HepG2 (cell line): ENCODE measurements around the gene ATG2A. TPM values are rescaled to one million over a fixed set of nuclear protein-coding genes. Genes with fewer than 3 reads are reported as not detected.

ENCODE experiments used
- ATAD3A ChIP-seq: sonication (generic); formaldehyde crosslinking; IDR thresholded peaks from 2 replicates; pipeline ENCODE4 v1.4.0; 2020; ENCODE audit warnings: missing genetic modification reagents
- BRD4 ChIP-seq: sonication (generic); formaldehyde crosslinking; IDR thresholded peaks from 2 replicates; pipeline ENCODE4 v1.4.0; 2020; ENCODE audit warnings: missing genetic modification reagents
- CEBPB ChIP-seq: IDR thresholded peaks from 2 replicates; pipeline ENCODE4 v1.6.1; 2011; ENCODE audit warnings: low read depth, low read length, improper control_type of control experiment, borderline replicate concordance
- FOXA3 ChIP-seq: IDR thresholded peaks from 2 replicates; pipeline ENCODE4 v1.6.1; 2016; ENCODE audit warnings: missing genetic modification reagents, missing compliant biosample characterization
- MEF2D ChIP-seq: sonication (generic); formaldehyde crosslinking; IDR thresholded peaks from 2 replicates; pipeline ENCODE4 v1.5.1; 2020; ENCODE audit warnings: mild to moderate bottlenecking, missing genetic modification reagents
- RCOR2 ChIP-seq: IDR thresholded peaks from 2 replicates; pipeline ENCODE4 v1.6.1; 2016; ENCODE audit warnings: missing biosample characterization, missing genetic modification reagents
- SOX13 ChIP-seq, 3 experiments: fragments of 450-650 bp in 1 of 3; sonication (generic) in 1 of 3; formaldehyde crosslinking in 1 of 3; IDR thresholded peaks in 2 of 3; conservative IDR thresholded peaks in 1 of 3; 2 replicates each; pipeline versions ENCODE4 v1.5.0 to v1.6.1; 2016 to 2020; ENCODE audit warnings: antibody characterized with exemption in 1 of 3, mild to moderate bottlenecking in 1 of 3, missing compliant biosample characterization in 1 of 3, missing genetic modification reagents in 1 of 3, moderate library complexity in 1 of 3
- ZKSCAN1 ChIP-seq: fragments of 150-350 bp; IDR thresholded peaks from 2 replicates; pipeline ENCODE4 v1.6.1; 2014; ENCODE audit warnings: low read length
- ZNF12 ChIP-seq: sonication (generic); formaldehyde crosslinking; IDR thresholded peaks from 2 replicates; pipeline ENCODE4 v1.5.0; 2020; ENCODE audit warnings: missing genetic modification reagents
- ZNF431 ChIP-seq: sonication (generic); formaldehyde crosslinking; IDR thresholded peaks from 2 replicates; pipeline ENCODE4 v1.9.0; 2022; ENCODE audit warnings: missing genetic modification reagents, low read depth, mild to moderate bottlenecking, borderline replicate concordance
- ZNF570 ChIP-seq: sonication (generic); formaldehyde crosslinking; IDR thresholded peaks from 2 replicates; pipeline ENCODE4 v1.4.0; 2020; ENCODE audit warnings: mild to moderate bottlenecking, missing genetic modification reagents, borderline replicate concordance
- ZSCAN22 ChIP-seq: sonication (generic); formaldehyde crosslinking; IDR thresholded peaks from 2 replicates; pipeline ENCODE4 v1.4.0; 2020; ENCODE audit warnings: mild to moderate bottlenecking, missing genetic modification reagents
- polyA plus RNA-seq, 8 experiments: library from polyadenylated mRNA; depleted of rRNA in 3 of 8; stranded (reverse) in 7 of 8; unstranded in 1 of 8; fragments of >200 nt; fragmentation: Illumina TruSeq in 4 of 8; extraction: Trizol in 4 of 8; gene quantifications; 2 replicates each; pipeline versions ENCODE4 v1.2.1 to v1.2.3, GENCODE V29; 2011 to 2016; ENCODE audit warnings: low read depth in 4 of 8, missing spikeins in 1 of 8, mixed read lengths in 1 of 8; ENCODE audit not compliant: insufficient read depth in 1 of 8
- total RNA-seq, 5 experiments: library from RNA; depleted of rRNA; stranded (reverse); fragments of >200 nt; fragmentation: Illumina TruSeq; extraction: Trizol; gene quantifications; 2 replicates each; pipeline ENCODE4 v1.2.3, GENCODE V29; 2016; ENCODE audit warnings: low read depth in 1 of 5
- TF ChIP-seq, protein P1 (sequence below): sonication (generic); formaldehyde crosslinking; IDR thresholded peaks from 2 replicates; pipeline ENCODE4 v1.5.0; 2020; ENCODE audit warnings: mild to moderate bottlenecking, missing genetic modification reagents
- TF ChIP-seq, protein P2 (sequence below): sonication (generic); formaldehyde crosslinking; IDR thresholded peaks from 2 replicates; pipeline ENCODE4 v1.5.0; 2020; ENCODE audit warnings: missing genetic modification reagents
- TF ChIP-seq, protein P3 (sequence below): sonication (generic); formaldehyde crosslinking; IDR thresholded peaks from 2 replicates; pipeline ENCODE4 v1.4.0; 2020; ENCODE audit warnings: missing genetic modification reagents
- TF ChIP-seq, protein P4 (sequence below): sonication (generic); formaldehyde crosslinking; IDR thresholded peaks from 2 replicates; pipeline ENCODE4 v1.8.0; 2022; ENCODE audit warnings: mild to moderate bottlenecking, missing genetic modification reagents, moderate library complexity
- TF ChIP-seq, protein P5 (sequence below): IDR thresholded peaks from 2 replicates; pipeline ENCODE4 v1.6.1; 2016; ENCODE audit warnings: low read depth
- TF ChIP-seq, protein P6 (sequence below): sonication (generic); formaldehyde crosslinking; IDR thresholded peaks from 2 replicates; pipeline ENCODE4 v1.4.0; 2020; ENCODE audit warnings: missing genetic modification reagents
- TF ChIP-seq, protein P7 (sequence below), 2 experiments: fragments of 450-650 bp in 1 of 2; sonication (generic) in 1 of 2; formaldehyde crosslinking; IDR thresholded peaks; 2 replicates each; pipeline versions ENCODE4 v1.5.0 to v1.8.0; 2020 to 2022; ENCODE audit warnings: mild to moderate bottlenecking in 1 of 2, missing genetic modification reagents in 1 of 2

ATG2A gene
- total and polyA plus RNA-seq, 2 of the 13 experiments (the other 11 are each of a cell fraction or from before 2014, with no cell fraction given), result 6.7 to 8.0 TPM

DNA sequence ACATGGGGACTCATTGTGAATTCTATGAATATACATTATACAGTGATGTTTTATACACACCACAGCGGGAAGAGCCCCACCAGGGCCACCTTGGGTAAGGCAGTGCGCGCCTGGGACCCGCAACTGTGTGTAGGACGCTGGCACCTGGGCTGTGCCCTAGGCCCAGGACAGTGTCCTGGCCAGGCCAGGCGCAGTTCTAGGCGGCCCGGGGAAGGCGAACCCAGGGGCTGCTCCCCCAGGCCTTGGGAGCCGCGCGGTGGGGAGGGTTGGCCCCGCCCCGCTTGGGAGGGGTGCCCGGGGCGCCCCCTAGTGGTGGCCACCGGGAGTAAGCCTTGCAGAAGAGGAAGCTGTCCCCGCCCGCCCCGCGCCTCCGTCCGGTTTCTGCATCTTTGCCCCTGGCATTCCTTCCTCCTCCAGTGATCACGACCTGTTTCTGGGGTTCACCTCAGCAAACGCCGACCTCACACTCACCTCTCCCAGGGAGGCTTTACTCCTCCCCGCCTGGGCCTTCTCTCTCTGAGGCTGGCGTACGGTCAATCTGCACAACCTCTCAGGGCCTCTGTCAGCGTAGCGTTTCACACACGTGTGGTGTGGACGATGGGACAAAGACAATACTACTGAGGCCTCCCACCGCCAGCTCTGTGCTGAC is 29.1 kb downstream of the ATG2A start (continued):
- no peak for TF ChIP-seq ZSCAN22 (CRISPR knock-in tag)
- no peak; the same call in 1 of the 2 replicates for TF ChIP-seq SOX13 (IDR thresholded peaks at IDR 0.05)
- peak in 1 of 2 experiments; percentile 7; a peak in 1 of 4 replicates for TF ChIP-seq SOX13 (CRISPR knock-in tag; conservative IDR thresholded peaks at IDR 0.05 in 1 of 2, IDR thresholded peaks at IDR 0.05 in 1 of 2)
- TF ChIP-seq, protein P1, sequence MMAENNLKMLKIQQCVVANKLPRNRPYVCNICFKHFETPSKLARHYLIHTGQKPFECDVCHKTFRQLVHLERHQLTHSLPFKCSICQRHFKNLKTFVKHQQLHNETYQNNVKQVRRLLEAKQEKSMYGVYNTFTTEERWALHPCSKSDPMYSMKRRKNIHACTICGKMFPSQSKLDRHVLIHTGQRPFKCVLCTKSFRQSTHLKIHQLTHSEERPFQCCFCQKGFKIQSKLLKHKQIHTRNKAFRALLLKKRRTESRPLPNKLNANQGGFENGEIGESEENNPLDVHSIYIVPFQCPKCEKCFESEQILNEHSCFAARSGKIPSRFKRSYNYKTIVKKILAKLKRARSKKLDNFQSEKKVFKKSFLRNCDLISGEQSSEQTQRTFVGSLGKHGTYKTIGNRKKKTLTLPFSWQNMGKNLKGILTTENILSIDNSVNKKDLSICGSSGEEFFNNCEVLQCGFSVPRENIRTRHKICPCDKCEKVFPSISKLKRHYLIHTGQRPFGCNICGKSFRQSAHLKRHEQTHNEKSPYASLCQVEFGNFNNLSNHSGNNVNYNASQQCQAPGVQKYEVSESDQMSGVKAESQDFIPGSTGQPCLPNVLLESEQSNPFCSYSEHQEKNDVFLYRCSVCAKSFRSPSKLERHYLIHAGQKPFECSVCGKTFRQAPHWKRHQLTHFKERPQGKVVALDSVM (CRISPR knock-in tag), result peak; percentile 39; the same call in 1 of the 2 replicates
- TF ChIP-seq, protein P2, sequence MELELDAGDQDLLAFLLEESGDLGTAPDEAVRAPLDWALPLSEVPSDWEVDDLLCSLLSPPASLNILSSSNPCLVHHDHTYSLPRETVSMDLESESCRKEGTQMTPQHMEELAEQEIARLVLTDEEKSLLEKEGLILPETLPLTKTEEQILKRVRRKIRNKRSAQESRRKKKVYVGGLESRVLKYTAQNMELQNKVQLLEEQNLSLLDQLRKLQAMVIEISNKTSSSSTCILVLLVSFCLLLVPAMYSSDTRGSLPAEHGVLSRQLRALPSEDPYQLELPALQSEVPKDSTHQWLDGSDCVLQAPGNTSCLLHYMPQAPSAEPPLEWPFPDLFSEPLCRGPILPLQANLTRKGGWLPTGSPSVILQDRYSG, result no peak
- TF ChIP-seq ZNF12, result 0 out of 2 replicates have a peak, but pooled peaks have one; percentile 5
- TF ChIP-seq, protein P3, sequence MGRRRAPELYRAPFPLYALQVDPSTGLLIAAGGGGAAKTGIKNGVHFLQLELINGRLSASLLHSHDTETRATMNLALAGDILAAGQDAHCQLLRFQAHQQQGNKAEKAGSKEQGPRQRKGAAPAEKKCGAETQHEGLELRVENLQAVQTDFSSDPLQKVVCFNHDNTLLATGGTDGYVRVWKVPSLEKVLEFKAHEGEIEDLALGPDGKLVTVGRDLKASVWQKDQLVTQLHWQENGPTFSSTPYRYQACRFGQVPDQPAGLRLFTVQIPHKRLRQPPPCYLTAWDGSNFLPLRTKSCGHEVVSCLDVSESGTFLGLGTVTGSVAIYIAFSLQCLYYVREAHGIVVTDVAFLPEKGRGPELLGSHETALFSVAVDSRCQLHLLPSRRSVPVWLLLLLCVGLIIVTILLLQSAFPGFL (CRISPR knock-in tag), result 0 out of 2 replicates have a peak, but pooled peaks have one; percentile 70
- TF ChIP-seq, protein P4, sequence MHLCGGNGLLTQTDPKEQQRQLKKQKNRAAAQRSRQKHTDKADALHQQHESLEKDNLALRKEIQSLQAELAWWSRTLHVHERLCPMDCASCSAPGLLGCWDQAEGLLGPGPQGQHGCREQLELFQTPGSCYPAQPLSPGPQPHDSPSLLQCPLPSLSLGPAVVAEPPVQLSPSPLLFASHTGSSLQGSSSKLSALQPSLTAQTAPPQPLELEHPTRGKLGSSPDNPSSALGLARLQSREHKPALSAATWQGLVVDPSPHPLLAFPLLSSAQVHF, result no peak
- no peak for TF ChIP-seq ATAD3A (CRISPR knock-in tag)
- 0 out of 2 replicates have a peak, but pooled peaks have one; percentile 23 for TF ChIP-seq MEF2D (CRISPR knock-in tag)
- TF ChIP-seq, protein P5, sequence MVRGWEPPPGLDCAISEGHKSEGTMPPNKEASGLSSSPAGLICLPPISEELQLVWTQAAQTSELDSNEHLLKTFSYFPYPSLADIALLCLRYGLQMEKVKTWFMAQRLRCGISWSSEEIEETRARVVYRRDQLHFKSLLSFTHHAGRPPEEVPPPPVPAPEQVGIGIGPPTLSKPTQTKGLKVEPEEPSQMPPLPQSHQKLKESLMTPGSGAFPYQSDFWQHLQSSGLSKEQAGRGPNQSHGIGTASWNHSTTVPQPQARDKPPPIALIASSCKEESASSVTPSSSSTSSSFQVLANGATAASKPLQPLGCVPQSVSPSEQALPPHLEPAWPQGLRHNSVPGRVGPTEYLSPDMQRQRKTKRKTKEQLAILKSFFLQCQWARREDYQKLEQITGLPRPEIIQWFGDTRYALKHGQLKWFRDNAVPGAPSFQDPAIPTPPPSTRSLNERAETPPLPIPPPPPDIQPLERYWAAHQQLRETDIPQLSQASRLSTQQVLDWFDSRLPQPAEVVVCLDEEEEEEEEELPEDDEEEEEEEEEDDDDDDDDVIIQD, result no peak
- TF ChIP-seq, protein P6, sequence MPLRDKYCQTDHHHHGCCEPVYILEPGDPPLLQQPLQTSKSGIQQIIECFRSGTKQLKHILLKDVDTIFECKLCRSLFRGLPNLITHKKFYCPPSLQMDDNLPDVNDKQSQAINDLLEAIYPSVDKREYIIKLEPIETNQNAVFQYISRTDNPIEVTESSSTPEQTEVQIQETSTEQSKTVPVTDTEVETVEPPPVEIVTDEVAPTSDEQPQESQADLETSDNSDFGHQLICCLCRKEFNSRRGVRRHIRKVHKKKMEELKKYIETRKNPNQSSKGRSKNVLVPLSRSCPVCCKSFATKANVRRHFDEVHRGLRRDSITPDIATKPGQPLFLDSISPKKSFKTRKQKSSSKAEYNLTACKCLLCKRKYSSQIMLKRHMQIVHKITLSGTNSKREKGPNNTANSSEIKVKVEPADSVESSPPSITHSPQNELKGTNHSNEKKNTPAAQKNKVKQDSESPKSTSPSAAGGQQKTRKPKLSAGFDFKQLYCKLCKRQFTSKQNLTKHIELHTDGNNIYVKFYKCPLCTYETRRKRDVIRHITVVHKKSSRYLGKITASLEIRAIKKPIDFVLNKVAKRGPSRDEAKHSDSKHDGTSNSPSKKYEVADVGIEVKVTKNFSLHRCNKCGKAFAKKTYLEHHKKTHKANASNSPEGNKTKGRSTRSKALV (CRISPR knock-in tag), result peak; percentile 55; the same call in 1 of the 2 replicates
- TF ChIP-seq CEBPB, result no peak
- TF ChIP-seq ZNF570 (CRISPR knock-in tag), result no peak
- peak; percentile 22; the same call in 1 of the 2 replicates for TF ChIP-seq FOXA3 (CRISPR knock-in tag)
- TF ChIP-seq, protein P7, sequence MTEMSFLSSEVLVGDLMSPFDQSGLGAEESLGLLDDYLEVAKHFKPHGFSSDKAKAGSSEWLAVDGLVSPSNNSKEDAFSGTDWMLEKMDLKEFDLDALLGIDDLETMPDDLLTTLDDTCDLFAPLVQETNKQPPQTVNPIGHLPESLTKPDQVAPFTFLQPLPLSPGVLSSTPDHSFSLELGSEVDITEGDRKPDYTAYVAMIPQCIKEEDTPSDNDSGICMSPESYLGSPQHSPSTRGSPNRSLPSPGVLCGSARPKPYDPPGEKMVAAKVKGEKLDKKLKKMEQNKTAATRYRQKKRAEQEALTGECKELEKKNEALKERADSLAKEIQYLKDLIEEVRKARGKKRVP (CRISPR knock-in tag; IDR thresholded peaks at IDR 0.05), result no peak
- no peak for TF ChIP-seq ZKSCAN1
- no peak; the same call in 1 of the 2 replicates for TF ChIP-seq BRD4 (CRISPR knock-in tag)
- no peak for TF ChIP-seq RCOR2 (CRISPR knock-in tag)
- TF ChIP-seq ZNF431, result 0 out of 2 replicates have a peak, but pooled peaks have one; percentile 22
